ENCODE data around the gene SMO.
"Not testable (repeated sequence)": the region's sequence is repeated elsewhere in the genome, so short reads cannot be mapped to it uniquely, and the experiment has no call there.

SMO gene

DNA sequence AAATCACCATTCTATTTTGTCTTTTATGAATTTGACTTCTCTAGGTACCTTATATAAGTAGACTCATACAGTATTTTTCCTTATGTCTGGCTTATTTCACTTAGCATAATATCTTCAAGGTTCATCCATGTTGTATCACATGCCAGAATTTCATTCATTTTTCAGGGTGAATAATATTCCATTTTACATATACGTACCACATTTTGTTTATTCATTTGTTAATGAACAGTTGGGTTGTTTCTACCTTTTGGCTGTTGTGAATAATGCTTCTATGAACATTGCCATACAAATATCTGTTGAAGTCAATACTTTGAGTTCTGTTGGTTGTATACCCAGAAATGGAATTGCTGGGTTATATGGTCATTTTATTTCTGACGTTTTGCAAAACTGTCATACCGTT is 57.1 kb downstream of the SMO start:
- DNase-seq, result no peak

DNA sequence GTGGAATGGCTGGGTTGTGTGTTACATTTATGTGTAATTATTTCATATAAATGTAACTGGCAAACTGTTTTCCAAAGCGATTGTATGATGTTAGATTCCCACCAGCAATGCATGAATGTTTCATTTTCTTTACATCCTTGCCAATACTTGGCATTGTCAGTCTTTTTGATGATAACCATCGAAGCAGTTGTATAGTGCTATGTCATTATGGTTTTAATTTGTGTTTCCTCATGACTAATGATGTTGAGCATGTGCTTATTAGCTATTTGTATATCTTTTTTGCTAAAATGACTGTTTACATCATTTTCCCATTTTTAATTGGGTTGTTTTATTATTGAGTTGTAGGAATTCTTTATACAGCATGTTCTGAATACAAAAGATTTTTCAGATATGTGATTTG is 58.7 kb downstream of the SMO start:
- no peak for DNase-seq

DNA sequence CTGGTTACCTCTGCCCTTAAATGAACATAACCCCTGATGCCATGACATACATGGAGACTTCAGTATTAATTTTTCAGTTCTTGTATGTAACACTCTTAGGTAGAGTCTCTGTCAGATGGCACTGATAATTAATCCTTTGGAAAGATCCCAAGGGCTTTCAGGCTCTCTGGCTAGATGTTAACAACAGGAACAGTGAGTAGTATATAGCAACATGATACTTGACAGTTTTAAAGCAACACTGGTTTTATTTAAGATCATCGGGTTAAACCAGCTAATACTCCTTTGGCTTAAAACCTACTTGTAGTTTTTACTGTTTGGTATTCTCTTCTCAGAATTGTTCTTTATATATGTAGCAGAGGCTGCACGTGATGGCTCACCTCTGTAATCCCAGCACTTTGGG is 63.7 kb downstream of the SMO start:
- no peak for DNase-seq

GRCh38 chr7:129252603-129253002 is 64.2 kb downstream of the SMO start:
- not testable (repeated sequence) for DNase-seq

DNA sequence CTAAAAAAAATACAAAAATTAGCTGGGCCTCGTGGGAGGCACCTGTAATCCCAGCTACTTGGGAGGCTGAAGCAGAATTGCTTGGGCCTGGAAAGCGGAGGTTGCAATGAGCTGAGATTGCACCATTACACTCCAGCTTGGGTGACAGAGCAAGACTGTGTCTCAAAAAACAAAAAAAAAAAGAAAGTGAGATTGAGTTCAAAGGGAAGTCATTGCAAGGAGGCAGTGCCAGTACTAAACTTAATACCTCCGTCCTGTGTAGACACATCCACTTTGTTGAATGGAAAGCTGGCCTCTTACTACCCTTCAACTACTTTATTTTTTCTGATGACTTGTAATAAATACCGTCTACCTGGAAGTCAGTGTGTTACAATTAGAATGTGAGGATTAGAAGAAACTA is 67.4 kb downstream of the SMO start:
- DNase-seq, result no peak

GRCh38 chr7:129256221-129256620 is 67.8 kb downstream of the SMO start:
- DNase-seq, result no peak

- DNase-seq, result no peak
These were observed 68.7 kb downstream of the SMO start for GRCh38 chr7:129257168-129257567.

- DNase-seq, result no peak
These were observed 70.4 kb downstream of the SMO start for GRCh38 chr7:129258649-129259389.

DNA sequence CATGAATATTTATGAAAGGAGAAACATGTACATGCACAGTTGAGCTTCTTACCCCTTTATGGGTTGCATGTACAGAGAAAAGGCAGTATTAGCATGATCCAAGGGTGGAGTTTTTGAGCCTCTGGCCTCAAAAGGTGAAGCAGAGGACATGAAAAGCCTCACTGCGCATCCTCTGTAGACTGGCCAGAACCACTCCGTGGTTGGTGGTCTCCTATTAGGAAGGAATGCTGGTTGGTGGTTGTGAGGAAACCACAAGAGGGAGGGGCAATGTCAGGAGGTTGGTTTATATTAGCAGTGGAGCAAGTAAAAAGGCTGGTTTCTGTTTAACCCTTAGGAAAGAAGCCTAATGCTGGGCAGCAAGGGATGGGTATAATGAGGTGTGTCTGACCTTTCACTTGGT is 73.9 kb downstream of the SMO start:
- DNase-seq, result no peak

Measured in stimulated activated CD4-positive, alpha-beta T cell treated with anti-CD3 and anti-CD28 coated beads, Interleukin-2, amount 100 ng/mL, for 48 hours (primary cell).